IPS-NIHi7 (cell line): ENCODE results near the gene OSBP2.
"Not testable (repeated sequence)": the region's sequence is repeated elsewhere in the genome, so short reads cannot be mapped to it uniquely, and the experiment has no call there.

Source experiments
- DNase-seq: peaks from one replicate; pipeline ENCODE4 v3.0.0; 2012; ENCODE audit warnings: mixed read lengths; ENCODE audit errors: extremely low spot score

The OSBP2 gene

DNA sequence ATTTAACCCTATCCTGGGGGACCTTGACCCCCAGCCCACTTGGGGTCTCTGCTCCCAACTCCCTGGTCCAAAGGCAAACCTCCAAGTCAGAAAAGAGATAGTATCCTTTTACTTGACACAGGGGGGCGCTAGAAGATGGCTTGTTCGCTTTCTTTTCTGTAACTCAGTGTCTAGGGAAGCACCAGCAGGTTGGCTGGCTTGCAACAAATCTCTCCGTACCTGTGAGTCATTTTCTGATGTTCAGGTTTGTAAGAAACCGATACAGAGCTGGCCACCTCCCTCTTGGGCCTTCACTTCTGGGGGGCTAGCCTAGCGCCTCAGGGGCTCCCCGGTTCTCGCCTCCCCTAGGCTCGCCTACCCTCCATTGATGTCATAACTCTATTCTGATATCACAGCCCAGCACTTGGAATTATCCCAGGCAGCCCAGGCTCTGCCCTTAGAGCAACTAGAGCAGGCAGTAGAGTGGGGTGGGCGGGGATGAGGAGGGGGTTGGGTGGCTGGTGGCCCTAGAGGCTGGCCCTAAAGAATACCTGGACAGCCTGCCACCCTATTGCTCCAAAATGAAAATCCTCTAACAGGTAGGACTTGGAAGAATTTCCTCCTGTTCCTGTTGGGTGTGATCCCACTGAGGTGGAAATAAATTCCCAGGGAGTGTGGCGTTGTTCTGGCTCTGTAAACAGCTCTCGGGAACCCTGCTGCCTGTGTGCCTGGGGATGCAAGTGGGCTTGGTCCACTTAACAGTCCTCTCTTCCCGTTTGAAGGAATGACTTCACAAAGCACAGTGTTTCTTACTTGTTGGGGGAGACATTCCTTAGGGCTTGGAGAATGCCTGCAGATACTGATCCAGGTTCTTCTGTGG lies 69.4 kb downstream of the OSBP2 start:
- peak; percentile 87 for DNase-seq

DNA sequence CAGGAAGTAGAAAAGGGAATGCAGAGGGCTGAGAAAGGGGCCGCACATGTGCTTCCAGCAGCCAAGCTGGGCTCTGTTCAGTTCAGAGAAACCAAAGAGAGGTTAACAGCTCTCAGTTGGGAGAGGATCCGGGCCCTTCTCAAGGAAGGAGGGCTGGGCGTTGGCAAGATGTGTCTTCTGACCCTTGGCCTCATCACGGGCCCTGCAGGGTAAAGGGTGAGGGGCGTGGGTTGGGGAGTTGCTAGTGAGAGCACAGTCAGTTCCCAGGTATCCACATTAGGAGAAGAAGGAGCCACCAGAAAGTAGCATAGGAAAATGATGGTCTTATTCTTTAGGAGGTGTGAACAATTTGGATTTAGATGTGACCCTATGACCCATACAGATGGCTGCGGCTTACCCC lies 73.0 kb downstream of the OSBP2 start:
- no peak for DNase-seq

DNA sequence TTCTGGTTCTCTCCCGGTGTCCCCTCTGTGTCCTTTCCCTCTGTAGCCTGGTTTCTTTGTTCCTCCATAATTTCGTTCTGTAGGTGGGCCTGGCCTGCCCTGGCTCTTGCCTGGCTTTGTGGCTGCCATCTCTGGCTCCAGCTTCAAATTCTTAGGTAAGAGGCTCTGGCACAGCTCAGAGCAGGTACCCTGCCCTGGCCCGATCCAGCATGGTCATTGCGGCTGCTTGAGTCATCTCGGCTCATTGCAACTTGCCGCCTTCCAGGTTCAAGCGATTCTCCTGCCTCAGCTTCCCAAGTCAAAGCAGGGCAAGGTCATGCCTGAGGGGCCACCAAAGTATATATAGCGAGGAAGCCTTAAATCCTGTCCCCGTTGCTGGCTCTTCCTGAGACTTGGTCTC lies 76.0 kb downstream of the OSBP2 start:
- DNase-seq, result no peak

DNA sequence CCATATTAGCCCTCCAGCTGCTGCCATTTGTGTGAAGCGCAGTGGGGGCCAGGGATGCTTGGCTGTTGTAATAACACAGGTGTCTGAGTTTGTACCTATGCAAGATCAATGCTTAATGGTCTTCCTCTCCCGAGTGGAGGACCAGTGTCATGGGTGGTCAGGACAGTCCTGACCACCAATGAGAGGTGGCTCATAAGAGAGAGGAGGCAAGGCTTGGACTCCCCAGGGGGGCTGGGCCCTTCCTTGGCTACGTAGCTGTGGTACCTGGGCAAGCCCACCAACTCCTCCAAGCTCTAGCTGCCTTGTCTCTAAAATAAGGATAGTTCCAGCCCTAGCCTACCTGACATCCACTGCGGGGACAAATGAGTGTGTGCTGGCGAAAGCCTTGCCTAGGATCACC lies 79.2 kb downstream of the OSBP2 start:
- no peak for DNase-seq

DNA sequence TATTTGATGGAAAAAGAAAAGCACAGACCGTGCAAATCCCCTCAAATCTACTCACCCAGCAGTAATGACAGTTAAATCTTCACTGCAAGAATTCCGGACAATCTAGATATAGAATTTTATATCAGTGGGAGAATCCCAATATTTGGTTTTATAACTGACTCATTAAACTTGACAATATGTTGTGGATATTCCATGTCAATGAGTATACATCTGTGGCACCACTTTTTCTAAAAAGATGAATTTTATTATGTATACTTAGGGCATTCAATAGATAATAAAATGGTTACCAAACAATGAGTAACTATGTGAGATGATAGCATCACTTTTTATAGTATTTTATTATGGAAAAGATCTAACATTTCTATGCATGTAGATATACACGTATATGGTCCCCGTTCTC lies 79.9 kb downstream of the OSBP2 start:
- no peak for DNase-seq

DNA sequence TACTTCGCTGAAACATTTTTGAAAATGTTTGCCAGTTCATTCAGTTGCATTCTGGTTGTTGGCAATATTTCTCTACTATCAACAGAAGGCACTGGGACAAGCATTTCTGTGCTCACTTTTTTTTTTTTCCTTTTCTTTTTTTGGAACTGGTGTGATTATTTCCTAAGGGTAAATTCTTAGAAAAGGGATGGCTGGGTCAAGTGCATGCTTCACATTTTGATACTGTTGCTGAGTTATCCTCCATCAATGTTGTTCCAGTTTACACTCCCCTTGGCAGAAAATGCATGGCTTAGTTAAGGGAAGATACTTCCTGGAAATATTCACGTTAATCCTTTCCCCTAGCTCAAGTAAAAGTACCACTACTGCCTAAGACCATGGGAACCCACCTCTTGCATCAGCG lies 81.8 kb downstream of the OSBP2 start:
- no peak for DNase-seq

DNA sequence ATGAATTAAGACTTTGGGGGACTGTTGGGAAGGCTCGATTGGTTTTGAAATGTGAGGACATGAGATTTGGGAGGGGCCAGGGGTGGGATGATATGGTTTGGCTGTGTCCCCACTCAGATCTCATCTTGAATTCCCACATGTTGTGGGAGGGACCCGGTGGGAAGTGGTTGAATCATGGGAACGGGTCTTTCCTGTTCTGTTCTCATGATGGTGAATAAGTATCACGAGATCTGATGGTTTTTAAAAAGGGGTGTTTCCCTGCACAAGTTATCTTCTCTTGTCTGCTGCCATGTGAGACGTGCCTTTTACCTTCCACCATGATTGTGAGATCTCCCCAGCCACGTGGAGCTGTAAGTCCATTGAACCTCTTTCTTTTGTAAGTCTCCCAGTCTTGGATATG lies 82.5 kb downstream of the OSBP2 start:
- DNase-seq, result not testable (repeated sequence)

DNA sequence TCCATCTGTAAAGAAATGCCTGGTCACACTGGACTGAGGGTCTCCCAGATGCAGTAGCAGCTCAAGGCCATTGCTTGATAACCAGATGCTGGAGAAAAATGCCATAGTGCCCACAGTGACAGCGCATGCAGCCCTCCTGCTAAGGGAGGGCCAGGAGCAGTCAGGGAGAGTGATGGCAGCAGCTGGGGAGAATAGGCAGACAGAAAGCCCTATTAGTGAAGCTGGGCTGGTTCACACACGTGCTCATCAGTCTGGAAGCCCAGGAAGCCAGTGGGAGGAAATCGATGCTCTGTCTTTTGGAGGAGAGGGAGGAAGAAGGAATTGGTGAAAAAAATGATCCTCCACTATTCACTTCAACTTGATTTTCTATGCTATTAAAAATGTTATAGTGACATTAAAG lies 82.9 kb downstream of the OSBP2 start:
- DNase-seq, result no peak

DNA sequence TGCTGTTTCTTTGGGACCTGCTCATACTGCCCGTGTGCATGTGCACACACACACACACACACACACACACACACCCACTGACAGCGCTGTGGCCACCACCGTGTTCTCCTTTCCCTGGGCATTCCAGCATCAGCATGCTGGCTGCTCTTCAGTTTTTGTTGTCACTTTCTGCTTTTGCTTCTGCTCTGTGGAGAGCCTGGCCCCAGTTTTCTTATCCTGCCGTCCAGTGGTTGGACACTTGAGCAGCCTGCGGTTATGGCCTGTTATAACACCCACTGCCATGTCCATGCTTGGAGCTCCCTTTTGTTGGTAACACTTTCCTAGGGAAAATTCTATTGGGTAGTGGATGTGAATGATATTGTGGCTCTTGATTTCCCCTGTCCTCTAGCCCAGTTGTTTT lies 83.6 kb downstream of the OSBP2 start:
- DNase-seq, result no peak

DNA sequence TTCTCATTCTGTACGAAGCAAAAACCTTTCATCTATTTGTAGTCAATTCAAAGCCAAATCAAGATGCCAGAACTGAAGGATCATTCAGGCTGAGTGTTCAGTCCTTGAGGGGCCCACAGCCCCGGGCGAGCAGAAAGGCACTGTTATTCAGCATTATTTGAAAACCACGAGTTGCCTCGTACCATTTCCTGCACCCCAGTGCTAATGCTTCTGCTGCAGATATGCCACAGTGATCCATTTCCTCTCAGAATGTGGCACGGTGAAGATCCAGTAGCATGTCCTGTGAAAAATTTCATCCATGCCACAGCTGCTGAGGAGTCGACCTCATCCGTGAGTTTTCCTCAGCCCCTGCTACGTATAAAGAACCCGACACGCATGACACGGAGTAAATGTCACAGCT lies 85.4 kb downstream of the OSBP2 start:
- no peak for DNase-seq

DNA sequence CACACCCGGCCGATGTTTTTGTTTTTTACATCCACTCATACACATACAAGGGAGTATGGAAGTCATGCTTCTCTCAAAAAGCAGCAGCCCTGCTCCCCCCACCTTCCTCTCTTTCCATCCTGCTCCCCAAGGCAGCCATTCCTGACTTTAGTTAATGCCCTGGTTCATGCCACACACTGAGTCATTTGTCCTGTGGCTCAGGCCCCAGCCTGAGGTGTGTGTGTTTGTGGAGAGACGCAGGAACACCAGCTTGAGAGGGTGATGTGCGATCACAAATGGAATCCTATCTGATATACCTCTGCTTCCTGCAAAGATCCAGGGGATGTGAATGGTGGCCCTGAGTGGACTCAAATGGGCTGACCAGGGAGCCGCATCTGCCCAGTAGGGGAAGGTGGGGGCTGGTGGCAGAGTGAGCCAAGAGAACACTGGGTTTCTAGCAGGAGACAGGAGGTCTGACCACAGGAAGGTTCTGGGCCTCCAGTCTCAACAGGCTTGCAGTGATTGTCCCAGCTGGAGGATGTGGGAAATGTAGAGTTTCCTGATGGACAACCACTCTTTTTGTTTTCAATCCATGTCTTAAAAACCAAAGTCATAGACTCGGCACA lies 86.7 kb downstream of the OSBP2 start:
- DNase-seq, result no peak

DNA sequence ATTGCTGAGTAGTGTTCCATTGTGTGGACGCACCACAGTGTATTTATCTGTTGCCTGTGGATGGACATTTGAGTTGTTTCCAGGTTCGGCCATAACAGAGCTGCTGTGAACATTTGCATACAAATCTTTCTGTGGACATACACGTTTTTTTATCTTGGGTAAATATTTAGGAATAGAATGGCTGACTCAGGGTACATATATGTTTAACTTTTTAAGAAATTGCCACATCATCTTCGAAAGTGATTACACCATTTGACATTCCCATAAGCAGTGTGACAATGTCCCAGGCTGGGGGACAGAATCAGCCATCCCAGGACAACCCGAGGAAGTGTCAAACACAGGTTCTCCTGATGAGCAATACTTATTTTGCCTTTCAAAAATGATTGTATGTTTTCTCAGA lies 87.9 kb downstream of the OSBP2 start:
- no peak for DNase-seq

DNA sequence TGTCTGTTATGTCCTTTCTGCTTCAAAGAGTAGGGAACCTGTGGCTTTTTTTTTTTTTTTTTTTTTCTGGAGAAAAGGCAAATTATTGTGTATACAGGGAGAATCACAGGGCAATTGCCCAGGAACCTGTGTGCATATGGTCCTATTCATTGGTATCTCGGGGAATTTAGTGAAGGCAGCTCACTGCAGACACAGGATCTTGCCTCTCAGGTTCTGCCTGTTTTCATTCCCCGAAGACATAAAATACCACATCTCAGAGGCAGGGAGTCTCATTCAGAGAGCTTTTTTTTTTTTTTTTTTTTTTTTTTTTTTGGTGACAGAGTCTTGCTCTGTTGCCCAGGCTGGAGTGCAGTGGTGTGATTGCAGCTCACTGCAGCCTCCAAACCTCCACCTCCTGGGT lies 88.3 kb downstream of the OSBP2 start:
- no peak for DNase-seq

DNA sequence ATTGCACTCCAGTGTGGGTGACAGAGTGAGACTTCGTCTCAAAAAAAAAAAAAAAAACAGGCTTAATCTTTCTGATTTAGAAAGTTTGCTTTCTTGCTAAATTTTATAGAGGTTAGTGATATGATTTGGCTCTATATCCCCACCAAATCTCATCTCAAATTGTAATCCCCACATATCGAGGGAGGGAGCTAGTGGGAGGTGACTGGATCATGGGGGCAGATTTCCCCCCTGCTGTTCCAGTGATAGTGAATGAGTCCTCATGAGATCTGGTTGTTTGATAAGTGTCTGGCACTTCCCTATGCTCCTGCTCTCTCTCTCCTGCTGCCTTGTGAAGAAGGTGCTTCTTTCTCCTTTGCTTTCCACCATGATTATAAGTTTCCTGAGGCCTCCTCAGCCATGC lies 90.9 kb downstream of the OSBP2 start:
- DNase-seq, result no peak

DNA sequence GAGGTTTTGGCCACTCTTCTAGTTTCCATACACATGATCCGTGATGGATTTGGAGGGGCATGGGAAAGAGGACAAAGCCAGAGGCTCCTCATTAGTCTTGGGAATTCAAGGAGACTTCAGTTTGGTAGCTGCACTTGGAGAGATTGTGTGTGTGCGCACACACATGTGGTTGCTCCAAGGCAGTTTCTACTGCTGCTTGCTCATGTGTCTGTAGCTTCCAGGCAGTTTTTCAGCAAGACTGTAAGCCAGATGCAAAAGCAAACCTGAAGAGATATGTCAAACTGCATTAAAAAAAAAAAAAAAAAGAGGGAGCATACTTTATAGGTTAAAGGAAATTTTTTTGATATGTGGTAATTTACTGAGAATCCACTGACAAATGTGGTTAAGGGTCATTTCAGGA lies 95.7 kb downstream of the OSBP2 start:
- DNase-seq, result no peak

DNA sequence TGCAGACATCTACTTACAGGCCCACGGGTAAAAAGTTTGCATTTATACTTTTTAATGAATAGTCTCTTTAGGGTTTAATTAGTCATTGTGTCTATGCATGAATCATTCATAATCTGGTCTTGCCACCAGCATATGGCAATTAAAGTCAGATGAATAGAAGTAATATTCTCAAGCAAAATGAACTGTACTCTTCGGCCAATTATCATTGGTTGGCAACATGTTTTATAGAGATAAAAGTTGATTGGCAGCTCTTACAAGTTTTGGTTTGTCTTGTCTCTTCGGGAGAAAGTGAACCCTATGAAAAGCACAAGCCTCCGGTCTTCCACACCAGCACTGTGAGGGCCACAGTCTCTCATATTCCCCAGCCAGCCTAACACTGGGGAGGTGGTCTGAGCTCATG lies 97.8 kb downstream of the OSBP2 start:
- DNase-seq, result no peak

DNA sequence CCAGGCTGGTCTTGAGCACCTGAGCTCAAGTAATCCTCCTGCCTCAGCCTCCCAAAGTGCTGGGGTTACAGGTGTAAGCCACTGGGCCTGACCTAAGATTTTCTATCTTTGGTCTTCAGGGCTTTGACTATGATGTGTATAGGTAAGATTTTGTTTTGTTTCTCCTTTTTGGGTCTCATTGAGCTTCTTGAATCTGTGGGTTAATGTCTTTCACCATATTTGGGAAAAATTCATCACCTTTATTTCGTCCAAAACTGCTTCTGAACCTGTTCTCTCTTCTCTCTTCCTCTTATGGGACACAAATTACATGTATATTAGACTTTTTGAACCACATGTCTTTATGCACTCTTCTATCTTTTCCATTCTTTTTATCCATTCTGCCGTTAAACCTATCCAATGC lies 100.4 kb downstream of the OSBP2 start:
- no peak for DNase-seq

DNA sequence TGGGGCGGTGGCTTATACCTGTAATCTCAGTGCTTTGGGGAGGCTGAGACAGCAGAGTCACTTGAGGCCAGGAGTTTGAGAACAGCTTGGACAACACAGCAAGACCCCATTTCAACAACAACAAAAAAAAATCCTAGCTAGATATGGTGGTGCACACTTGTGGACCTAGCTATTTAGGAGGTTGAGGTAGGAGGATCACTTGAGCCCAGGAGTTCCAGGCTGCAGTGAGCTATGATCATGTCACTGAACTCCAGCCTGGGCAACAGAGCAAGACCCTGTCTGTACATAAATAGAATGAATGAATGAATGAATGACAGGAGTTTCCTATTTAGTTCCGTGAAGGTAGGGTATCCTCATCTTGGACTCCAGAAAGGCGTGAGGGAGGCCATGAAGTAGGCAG lies 107.0 kb downstream of the OSBP2 start:
- DNase-seq, result no peak

DNA sequence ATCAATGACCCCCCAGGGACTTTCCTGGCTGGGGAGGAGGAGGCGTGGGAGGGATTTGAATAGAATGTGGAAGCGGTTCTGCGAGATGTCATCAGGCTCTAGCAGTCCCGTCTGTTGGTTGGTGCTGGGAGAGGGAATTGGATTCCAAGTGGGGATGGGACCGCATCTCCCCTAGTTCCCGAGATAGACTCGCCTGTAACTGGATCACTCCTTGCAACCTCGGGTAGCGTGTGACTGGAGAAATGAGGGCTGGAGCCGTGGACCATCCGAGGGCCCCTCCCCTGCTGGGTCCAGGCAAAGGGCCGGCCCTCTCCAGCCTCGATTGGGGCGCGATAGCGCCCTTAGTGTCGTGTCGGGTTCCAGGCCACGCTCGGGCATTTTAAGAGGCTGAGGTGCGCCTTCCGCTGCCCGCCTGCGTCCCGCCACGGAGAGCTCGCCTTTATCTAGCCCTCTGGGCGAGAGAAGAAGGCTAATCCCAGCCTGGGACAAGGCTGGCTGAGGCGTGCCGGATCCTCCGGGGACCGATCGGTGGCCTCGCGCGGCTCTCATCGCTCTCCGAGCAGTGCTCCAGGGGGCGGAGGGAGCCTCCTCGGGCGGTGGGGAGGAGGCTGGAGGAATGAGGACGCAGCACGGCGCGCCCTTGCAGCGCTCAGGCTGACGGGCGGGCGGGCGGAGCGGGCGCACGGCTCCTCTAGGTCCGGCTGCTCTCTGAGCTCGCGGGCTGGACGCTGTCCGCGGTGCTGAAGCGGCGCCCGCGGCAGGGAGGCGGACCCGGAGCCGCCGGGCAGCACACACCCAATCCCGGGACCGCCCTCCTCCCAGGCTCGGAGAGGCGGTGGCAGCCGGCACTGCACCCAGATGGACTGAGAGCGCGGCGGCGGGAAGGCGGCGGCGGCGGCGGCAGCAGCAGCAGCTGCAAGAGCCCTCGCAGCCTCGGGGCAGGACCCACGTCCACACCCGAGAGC lies 107.8 kb downstream of the OSBP2 start:
- peak; percentile 96 for DNase-seq

DNA sequence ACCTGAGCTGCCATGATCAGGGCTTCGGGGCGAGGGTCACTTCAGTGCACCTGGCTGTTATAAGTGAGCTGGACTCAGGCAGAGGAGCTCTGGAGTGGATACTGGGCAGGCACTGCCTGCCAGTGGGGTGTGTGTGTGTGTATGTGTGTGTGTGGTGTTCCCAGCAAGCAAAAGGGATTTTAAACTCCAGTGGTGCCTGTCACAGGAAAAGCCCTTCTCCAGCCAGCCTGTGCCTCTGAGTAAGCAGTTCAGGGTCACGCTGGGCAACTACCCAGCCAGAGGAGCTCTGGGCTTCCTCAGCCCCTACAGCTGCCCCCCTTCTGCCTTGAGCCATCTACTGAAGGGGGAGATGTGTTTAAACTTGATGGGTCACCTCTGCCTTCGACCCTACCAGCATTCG lies 109.0 kb downstream of the OSBP2 start:
- no peak for DNase-seq

DNA sequence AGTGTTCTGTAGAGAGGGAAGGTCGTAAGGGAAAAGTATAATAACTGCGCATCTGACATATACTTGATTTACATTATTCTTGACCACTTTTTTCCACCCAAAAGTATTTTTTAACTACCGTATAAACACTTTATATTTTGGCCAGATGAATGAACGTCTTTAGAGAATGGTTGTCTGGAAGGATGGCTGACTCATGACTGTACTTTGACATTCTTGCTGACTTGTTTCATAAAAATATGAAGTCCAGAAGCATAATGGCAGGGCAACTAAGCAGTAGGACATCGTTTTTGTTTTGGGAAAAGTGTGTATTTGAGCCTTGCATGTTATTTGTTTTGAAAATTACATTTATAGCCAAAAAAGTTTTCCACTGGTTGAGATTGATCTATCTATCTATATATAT lies 110.0 kb downstream of the OSBP2 start:
- no peak for DNase-seq

DNA sequence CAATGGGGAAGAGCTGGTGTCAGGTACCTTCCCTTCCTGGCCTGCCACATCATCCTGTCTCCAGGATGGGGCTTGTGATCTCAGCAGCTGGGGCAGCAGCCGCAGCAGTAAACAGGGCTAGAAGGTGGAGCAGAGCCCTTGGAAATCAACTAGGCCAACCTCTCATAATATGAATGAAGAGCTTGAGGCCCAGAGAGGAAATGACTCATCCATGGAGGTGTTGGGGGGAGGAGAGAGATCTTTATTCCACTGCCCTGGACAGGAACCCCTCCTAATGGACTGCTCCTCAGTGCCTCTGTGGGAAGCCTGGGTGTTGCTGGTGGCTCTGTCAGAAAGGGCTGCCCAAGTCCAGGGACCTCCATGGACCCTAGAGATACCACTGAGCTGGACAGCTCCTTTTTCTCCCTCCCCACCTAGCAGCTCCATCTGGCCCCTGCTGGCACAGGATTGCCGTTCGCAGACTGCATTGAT lies 111.8 kb downstream of the OSBP2 start:
- peak; percentile 70 for DNase-seq
